GM18873 (cell line): ENCODE data around the gene COL11A2.

ENCODE experiments used
- ATAC-seq: cut with Tn5 transposase; IDR thresholded peaks from one replicate; pipeline ENCODE4 v1.9.1; 2021; ENCODE audit warnings: mild to moderate bottlenecking, moderate library complexity, moderate number of reproducible peaks; ENCODE audit not compliant: unreplicated experiment, low FRiP score

Gene COL11A2

DNA sequence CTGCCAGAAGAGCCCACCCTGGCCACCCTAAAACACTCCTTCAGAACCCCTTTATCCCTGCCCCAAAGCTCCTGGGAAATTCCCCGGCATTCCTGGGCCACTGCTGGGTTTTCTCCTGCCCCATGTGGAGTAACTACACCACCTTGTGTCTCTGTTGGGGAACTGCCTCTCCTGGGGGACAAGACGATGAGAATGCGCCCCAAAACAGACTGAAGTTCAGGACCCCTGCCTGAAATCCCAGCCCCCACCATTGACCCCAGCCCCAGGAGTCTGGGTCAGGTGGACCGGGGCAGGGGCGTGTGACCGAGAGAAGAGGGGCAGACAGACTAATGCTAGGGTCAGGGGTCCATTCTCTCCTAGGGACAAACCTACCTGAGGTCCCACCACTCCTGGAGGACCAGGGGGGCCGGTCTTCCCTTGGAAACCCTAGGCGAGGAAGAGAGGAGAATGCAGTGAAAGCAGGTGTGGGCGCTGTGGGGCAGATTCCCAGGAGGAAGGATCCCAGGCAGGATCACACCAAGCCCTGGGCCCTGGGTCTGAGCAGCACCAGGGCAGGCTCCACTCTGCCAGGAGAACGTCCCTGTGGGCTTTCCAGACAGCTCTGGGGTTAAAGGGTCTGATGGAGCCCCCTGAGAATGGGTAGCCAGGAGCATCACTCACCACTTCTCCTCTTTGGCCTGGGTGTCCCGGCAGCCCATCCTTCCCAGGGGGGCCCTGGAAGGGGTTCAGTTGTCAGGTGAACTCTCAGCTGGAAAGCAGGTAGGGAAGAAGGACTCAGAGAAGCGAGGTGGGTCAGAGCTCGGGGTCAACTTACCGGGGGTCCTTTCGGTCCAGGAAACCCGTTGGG is 19.4 kb downstream of the COL11A2 start:
- ATAC-seq, result no peak

DNA sequence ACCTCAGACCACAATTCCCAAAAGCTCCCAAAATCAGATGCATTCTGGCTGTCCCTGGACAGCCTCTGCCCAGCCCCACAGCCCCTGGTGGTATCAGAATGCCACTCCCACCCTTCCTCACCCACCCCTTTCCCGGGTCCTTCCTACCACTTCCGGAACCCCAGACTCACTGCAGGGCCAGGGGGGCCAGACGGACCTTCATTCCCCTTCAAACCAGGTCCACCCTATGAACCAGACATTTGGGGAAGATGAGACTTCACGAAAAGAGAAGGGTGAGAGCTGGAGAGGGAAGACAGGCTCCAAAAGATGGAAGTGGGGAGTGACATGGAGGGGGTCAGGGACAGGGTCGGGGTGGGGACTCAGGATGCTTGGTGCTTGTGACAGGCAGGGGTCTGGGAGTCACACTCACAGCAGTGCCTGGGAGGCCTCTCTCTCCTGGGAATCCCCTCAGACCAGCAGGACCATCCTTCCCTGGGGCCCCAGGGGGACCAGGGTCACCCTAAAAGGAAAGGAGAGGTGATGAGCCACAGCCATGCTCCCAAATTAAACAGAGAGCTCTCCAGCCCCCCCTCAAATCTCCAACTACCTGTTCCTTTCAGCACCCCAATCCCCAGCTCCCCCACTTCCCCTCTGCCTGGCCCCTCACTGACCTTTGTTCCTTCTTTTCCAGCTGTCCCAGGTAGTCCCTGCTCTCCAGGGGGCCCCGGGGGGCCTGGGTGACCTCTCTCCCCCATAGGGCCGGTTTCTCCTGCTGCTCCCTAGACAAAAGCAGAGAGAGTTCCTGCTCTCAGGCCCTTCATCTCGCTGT is 20.2 kb downstream of the COL11A2 start:
- no peak for ATAC-seq

DNA sequence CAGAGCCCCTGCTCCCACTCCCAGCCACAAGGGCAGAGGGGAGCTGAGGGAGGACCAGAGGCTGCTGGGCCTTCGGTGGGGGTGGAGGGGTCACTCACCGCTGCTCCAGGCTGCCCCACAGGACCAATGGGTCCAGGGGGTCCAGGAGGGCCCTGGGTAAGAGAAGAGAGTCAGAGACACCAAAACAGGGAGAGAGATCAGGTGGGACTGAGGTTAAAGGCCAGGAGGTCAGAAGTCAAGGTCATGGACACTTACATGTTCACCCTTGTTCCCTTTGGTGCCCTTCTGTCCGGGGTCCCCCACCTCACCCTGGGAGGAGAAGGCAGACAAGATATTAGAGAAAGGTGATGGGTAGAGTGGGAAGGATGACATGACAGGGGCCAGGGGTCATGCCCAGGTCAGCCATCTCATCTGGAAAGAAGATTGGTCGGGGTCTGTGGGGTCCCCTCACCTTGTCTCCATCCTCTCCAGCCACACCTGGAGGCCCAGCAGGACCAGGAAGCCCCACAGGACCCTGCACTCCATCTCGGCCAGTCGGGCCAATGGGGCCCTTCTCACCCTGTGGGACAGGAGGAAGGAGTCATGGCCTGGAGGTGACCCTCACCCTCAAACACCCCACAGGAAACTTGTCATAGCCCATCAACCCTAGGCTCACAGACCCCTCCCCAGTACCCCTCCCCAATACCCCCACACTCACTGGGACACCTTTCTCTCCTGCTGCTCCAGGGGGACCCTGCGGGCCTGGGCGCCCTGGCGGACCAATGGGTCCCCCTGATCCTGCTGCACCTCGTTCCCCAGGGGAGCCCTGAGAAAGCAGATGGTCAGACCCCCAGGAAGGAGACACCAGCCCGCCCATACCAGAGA is 21.0 kb downstream of the COL11A2 start:
- ATAC-seq, result no peak

DNA sequence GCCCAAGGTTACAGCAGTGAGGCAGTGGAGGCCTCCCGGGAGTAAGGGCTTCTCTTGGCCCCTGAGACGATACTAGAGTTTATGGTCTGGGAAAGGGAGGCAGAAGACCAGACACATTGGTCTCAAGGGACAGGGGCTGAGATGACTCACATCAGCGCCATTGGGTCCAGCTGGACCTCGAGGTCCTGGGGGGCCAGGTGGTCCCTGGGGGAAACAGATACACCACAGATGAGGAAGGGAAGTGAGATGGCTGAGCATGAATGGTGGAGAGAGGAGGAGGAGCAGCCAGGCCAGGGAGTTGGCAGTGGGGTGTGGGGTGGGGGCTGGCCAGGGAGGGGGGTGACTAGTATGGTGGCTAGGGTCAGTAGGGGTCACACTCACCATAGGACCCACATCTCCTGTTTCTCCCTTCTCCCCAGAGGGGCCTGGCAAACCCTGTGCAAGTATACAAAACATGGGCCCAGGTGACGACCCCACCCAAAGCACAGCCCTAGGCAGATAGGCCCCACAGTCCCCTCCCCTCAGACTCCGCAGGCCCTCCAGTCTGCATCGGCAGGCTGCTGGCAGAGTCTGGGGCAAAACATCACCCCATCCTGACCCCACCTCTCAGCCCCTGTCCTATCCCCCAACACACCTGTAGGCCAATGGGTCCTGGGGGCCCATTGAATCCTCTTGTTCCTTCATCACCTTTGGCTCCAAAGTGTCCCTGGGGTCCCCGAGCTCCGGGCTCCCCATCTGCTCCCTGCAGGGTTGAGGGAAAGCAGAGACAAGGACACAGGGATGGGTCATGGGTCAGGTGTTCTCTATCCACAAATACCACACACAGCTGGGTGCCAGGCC is 21.9 kb downstream of the COL11A2 start:
- ATAC-seq, result no peak

DNA sequence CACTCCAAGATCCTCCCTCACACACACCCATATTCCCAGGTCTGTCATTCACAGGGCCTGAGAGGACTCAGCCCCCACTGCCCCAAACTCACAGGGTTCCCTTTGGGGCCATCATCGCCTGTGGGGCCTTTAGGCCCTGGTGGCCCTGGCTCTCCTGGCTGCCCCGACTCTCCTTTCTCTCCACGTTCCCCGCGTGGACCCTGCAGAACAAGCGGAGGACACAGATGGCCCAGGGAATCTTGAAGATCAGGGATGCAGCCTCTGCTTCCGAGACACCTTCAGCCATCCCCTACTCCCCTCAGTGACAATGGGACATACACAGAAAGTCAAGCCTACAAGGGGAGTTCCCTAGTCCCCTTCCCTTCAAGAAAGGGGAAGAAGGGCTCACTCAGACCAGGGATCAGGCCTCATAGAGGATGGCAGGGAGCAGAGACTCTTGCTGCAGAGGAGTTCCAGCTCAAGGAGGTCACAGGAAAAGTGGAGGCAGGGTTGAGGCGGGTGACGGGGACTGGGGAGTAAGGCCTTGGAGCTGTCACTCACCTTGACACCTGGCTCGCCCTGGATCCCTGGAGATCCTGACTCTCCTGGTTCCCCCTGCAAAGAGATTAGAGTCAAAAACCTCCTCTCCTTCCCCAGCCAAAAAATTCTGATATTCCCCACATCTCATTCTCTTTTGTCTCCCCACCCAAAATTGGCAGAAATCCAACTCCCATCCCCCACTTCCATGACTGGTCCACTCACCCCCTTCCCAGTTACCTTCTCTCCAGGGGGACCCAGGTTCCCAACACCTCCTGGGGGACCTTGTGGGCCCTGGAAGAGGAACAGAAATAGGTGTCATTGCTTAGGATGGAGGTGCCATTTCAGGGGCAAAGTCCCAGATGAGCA is 22.7 kb downstream of the COL11A2 start:
- no peak for ATAC-seq

DNA sequence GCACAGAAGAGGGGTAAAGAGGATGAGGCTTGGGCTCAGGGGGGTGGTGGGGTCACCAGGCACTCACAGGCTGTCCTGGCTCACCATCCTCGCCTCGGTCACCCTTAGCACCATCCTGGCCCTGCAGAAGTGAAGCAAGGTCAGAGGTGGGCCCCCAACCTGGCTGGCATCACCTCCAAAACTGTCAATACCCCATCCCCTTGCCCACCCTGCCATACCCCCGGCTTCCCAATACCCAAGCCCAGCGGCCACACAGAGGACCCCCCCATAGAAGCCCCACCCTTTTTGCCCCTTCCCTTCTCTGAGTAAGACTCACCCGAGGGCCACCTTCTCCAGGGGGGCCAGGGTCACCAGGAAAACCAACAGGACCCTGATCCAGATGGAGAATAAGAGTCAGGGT is 23.6 kb downstream of the COL11A2 start:
- ATAC-seq, result no peak

DNA sequence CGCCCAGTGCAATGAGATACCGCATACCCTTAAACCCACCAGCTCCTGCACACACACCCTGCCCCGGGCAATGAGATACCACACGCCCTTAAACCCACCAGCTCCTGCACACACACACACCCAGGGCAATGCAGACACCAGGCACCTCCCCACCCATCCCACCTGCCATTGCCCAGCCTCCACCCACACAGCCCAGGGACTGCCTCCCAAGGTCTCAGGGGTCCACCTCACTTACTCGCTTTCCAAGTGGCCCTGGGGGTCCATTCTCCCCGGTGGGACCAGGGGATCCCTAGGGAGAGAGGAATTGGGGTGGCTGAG is 24.0 kb downstream of the COL11A2 start:
- no peak for ATAC-seq

DNA sequence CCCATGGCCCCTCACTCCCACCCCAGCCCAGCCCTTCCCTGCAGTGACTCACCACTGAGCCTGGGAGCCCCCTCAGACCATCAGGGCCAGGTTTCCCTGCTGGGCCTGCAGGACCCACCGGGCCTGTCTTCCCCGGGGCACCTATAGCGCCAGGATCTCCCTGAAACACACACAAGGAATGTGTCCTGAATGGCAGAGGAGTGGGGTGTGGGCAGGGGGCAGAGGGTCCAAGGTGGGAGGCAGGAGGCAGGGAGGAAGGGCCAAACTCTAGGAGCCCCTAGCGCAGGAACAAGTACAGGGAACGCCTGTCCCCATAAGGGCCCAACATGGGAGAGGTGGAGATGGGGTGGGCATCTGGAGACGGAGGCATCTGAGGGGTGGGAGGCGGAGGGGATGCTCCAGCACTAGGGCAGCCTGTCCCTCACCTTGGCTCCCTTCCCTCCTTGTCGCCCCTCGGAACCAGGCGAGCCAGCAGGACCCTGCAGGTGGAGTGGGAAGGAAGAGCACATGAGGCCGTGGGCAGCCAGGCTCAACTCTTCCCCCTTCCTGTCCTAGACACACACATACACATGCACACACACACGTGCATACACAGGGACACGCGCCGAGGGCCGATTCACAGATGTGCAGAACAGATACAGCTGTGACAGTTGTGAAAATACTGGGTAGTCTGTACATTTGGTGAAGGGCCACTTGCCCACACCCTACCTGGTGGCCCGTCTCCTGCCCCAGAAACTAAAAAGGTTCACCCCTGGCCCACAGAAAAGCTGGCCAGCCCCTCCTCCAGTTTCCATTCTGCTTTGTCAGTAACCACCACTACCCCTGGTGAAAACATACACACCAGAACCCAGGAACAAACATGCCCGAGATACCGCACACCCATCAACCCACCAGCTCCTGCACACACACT is 24.6 kb downstream of the COL11A2 start:
- ATAC-seq, result no peak

DNA sequence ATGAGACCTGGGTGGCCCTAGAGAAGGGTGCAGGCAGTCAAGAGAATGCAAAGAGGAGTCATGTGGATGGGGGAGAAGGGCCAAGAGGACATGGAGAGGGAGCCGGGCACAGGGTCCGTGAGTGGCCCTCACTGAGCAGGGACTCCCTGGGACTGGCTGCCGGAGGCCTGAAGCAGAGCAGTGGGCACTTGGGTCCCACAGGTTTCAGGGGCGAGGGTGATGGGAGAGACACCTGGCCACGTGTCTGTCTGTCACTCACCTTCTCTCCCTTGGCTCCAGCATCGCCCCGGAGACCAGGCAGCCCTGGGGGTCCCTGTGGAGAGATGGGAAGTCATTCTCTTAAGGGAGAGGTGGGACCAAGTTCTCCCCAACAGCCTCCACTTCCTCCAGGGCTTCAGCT is 25.5 kb downstream of the COL11A2 start:
- ATAC-seq, result no peak

DNA sequence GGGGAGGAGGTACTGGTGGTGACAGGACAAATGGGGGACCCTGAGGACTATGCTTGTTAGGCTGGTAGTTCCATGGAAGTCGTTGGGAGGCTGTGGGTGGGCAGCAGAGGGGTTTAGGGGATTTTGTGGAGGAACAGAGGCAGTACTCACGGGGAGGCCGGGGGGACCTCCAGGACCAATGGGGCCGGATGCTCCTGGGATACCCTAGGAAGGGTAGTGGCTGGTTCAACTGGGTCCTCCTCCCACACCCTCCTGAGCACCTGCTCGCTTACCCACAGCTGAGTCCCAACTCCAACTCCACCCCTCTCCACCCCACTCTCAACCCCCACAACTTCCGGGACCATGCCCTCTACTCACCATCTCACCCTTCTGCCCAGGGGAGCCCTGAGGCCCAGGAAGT is 25.9 kb downstream of the COL11A2 start:
- ATAC-seq, result no peak

DNA sequence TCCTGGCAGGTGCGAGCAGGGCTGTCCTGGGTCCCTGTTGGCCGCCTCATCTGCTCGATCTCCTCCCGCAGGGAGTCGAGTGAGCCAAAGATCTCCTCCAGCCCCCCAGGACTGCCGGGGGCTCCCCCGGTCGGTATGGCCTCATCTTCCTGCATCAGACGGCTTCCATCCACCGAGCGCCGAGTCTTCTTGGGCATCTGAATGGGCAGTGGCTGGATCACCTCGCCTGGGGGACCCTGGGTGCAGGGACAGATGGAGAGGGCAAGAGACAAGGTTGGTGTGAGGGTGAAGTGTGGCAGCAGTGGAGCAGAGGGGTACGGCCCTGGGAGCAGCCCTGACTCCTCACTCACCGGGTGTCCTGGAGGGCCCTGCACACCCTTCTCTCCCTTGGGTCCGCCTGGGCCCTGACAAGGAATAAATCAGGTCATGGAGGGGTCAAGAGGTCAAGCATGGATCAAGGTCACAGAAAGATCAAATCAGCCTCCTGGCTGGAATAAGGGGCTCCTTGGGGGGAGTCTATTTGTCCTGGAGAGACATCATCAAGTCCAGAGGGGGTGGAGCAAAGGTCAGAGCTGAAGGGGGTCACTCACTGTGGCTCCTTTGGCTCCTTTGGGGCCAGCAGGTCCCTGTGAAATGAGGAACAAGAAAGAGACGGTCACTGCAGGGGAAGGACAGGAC is 26.5 kb downstream of the COL11A2 start:
- ATAC-seq, result no peak

DNA sequence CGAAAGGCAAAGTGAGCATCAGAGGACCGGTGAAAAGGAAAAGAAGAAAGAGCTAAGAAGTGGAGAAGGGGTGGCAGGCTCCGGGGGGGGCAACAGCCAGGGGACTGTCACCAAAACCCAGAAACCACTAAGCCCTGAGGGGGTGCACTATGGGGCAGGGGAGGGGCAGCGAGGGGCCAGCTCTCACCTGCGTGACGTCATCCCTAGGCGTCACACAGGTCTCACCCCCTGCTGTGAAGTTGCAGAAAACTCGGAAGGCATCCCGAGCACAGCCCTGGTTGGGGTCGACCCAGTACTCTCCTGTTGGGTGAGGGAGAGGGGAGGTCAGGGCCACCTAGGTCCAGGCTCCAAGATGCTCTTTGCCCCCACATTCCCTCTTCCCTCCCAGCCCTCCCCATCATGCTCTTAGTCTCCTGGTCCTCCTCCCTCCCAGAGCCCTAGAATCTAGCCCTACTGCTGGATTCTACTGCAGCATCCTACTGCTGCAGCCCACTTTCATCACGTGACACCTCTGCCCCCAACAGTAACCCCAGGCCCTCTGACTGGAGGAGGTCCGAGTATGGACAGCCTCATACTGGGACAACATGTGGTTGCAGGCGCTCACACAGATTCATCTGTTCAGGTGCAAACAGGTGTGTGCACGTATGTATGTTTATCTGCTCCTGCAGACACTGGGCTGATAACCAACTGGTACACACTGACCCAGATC is 27.4 kb downstream of the COL11A2 start:
- no peak for ATAC-seq

DNA sequence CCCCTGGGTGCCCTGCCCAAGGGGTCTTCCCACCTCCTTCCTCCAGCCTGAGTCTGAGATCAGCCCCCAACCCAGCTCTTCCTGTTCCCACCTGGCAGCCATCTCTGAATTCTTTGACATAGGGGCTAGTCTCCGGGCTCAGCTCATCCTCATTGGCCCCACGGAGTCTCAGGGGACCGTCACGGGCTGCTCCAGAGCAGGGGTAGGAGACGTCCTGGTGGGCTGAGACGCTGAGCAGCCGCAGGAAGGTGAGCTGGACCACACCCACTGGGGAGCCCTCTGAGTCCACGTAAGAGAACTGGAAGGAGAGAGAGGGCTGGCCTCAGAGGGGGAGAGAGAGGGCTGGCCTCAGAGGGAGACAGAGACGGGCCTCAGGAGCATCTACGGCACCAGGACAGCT is 28.1 kb downstream of the COL11A2 start:
- ATAC-seq, result no peak

DNA sequence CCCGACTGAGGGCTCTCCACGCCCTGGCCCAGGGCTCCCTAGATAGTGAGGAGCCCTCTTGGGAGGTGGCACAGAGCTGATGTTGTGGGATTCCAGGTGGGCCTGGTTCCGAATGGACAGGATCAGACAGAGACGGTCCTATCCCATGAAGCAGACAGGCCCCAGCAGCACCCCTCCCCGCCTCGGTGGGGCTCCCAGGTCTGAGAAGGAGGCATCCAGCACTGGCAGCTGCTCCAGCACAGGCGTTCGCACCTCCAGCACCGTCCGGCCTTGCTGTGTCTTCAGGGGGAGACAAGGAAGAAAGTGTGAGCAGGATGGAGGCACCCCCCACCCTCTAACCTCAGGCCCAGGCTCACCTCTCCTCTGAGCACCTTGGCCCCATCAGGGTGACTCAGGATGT is 28.7 kb downstream of the COL11A2 start:
- ATAC-seq, result no peak

DNA sequence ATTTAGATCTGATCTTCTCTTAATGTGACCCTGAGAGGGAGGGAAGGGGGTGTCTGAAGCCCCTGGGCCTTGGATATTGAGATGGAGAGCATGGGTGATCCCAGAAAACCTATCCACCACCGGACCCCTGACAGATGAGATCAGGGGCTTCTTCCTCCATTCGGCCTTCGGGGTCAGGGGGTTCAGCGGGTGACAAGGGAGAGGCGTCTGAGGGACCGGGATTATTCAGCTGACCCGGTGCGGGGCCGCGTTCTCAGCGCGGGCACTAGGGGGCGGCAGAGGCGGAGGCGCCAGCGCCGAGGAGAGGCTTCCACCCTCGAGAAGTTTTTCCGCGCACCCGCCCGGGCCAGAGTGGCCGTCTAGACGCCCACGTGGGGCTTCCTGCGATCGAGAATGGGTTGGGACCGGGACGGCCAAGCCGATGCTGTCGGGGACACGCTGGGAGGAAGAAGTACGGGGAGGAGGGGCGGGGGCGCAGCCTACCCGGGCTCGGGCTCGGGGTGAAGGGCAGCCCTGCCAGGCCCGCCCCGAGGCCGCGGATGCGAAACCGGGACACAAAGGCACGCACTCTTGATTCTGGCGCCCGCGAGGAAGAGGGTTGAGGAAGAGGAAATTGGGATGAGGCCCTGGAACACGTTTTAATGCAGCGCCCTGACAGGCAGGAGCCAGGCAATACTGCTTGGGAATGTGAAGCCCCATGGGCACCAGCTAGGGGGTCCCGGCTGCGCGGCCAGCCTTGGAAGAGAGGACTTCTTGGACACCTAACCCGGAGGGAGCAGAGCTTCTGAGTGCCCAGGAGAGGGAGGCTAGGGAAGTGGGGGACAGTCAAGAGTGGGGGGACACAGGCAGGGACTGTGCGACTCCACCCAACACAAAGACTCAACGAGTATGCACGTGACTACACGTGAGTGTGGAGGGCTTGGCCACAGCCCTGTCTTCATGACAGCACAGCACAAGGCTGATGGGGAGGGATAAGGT is 30.6 kb downstream of the COL11A2 start:
- no peak for ATAC-seq
